PC-3 (cell line): ENCODE measurements around the gene C1orf115. TPM values are rescaled to one million over a fixed set of nuclear protein-coding genes. Genes with fewer than 3 reads are reported as not detected.

Experiments used
- ATAC-seq: fragments of 200-7000 bp; cut with Tn5 transposase; 2 replicates; pipeline ENCODE4 v1.9.1; 2020; ENCODE audit warnings: mild to moderate bottlenecking, moderate library complexity
- BruUV-seq: library from RNA; stranded (reverse); fragments of 400-500 nt; replicated peaks from 2 replicates; lab custom pipeline; 2021; lab: Mats Ljungman, UMichigan
- CTCF ChIA-PET: fragments of 300-600 bp; sonication (Branson Sonifier 250); formaldehyde crosslinking; loops from one replicate; lab custom pipeline; 2022; ENCODE audit warnings: antibody characterized with exemption; lab: Charles Lee
- POLR2A ChIA-PET: fragments of 300-600 bp; sonication (Branson Sonifier 250); formaldehyde crosslinking; loops from one replicate; lab custom pipeline; 2022; ENCODE audit warnings: antibody characterized with exemption; ENCODE audit not compliant: unreplicated experiment; lab: Charles Lee
- DNase-seq: peaks from one replicate; pipeline ENCODE4 v3.0.0-alpha.2; 2015
- H2AFZ ChIP-seq: fragments of 300-600 bp; sonication (generic); 2 replicates; pipeline ENCODE4 v1.6.0; 2016; ENCODE audit warnings: antibody characterized with exemption, low read length
- H3F3A ChIP-seq: fragments of 300-600 bp; sonication (generic); one replicate; pipeline ENCODE4 v1.6.0; 2017; ENCODE audit warnings: antibody characterized with exemption, low read length, control low read depth, mild to moderate bottlenecking; ENCODE audit not compliant: unreplicated experiment
- H3K27ac ChIP-seq: fragments of 300-600 bp; sonication (generic); 2 replicates; pipeline ENCODE4 v1.5.1; 2016; ENCODE audit warnings: mild to moderate bottlenecking, low read length
- H3K27me3 ChIP-seq: fragments of 300-600 bp; sonication (generic); 2 replicates; pipeline ENCODE4 v1.6.1; 2016; ENCODE audit warnings: low read length, mixed read lengths
- H3K36me3 ChIP-seq: fragments of 300-600 bp; sonication (generic); 2 replicates; pipeline ENCODE4 v1.6.1; 2016; ENCODE audit warnings: low read depth, mixed run types, low read length, mixed read lengths
- H3K4me1 ChIP-seq: fragments of 300-600 bp; sonication (generic); 2 replicates; pipeline ENCODE4 v1.5.1; 2016; ENCODE audit warnings: low read length; ENCODE audit not compliant: insufficient read depth
- H3K4me2 ChIP-seq: fragments of 300-600 bp; sonication (generic); 2 replicates; pipeline ENCODE4 v1.6.0; 2016; ENCODE audit warnings: low read length
- H3K4me3 ChIP-seq: fragments of 300-600 bp; sonication (generic); 2 replicates; pipeline ENCODE4 v1.5.1; 2016; ENCODE audit warnings: mild to moderate bottlenecking, low read length, mixed read lengths
- H3K79me2 ChIP-seq: fragments of 300-600 bp; sonication (generic); 2 replicates; pipeline ENCODE4 v1.6.1; 2017; ENCODE audit warnings: low read length, mixed read lengths
- H3K9ac ChIP-seq: fragments of 300-600 bp; sonication (generic); 2 replicates; pipeline ENCODE4 v1.6.0; 2016; ENCODE audit warnings: mild to moderate bottlenecking, low read length
- H3K9me2 ChIP-seq: fragments of 300-600 bp; sonication (generic); replicated peaks from 2 replicates; pipeline ENCODE4 v1.6.1; 2016; ENCODE audit warnings: mixed run types, low read length, mixed read lengths
- H3K9me3 ChIP-seq: fragments of 300-600 bp; sonication (generic); 2 replicates; pipeline ENCODE4 v1.6.1; 2016; ENCODE audit warnings: low read length, mixed read lengths
- H4K20me1 ChIP-seq: fragments of 300-600 bp; sonication (generic); 2 replicates; pipeline ENCODE4 v1.6.1; 2016; ENCODE audit warnings: low read length, mixed read lengths
- CTCF ChIP-seq: fragments of 300-600 bp; sonication (generic); conservative IDR thresholded peaks from 2 replicates; pipeline ENCODE4 v1.5.1; 2017; ENCODE audit warnings: antibody characterized with exemption, low read depth, mild to moderate bottlenecking, low read length
- EZH2 ChIP-seq: fragments of 300-600 bp; sonication (generic); IDR thresholded peaks from one replicate; pipeline ENCODE4 v1.6.1; 2017; ENCODE audit warnings: antibody characterized with exemption, mild to moderate bottlenecking, low read length; ENCODE audit not compliant: unreplicated experiment
- EZH2phosphoT487 ChIP-seq: fragments of 300-600 bp; sonication (generic); IDR thresholded peaks from 2 replicates; pipeline ENCODE4 v1.6.1; 2018; ENCODE audit warnings: mild to moderate bottlenecking, antibody characterized with exemption, low read length, borderline replicate concordance
- intact Hi-C: fragments of 100-400 bp; cut with micrococcal nuclease; formaldehyde crosslinking; loops from 2 replicates; pipeline ENCODE4 v1.9.0; 2023
- total RNA-seq: library from RNA; depleted of rRNA; stranded (reverse); fragments of >200 nt; gene quantifications from 2 replicates; pipeline ENCODE4 v1.2.3, GENCODE V29; 2014

C1orf115 gene
- total RNA-seq, 1 experiment from 2014 or later, result 5.9 TPM

- BruUV-seq, result no TSS peak
- intact Hi-C loops, result no loop called here
- POLR2A ChIA-PET, result interaction anchor here (0.6 kb wide), 1 partner anchor 113 kb away, joined by 3 read pairs; no protein-coding TSS in a partner anchor
These were observed 16.2 kb upstream of the C1orf115 start for GRCh38 chr1:220673921-220674320.

GRCh38 chr1:220677251-220677650, 12.9 kb upstream of the C1orf115 start:
- Histone ChIP-seq H4K20me1 (no peaks in the 10 kb centered on the region), H3K9ac (no peak overlapping the region), H2AFZ (no peak overlapping the region), H3K27ac (no peak overlapping the region), H3K36me3 (no peaks in the 10 kb centered on the region), H3K4me2 (no peak overlapping the region), H3F3A (no peaks in the 10 kb centered on the region), H3K4me1 (peaks cover 13% of the 10 kb centered on the region), H3K9me3 (no peaks in the 10 kb centered on the region), H3K27me3 (0 out of 2 replicates have a peak, but pooled peaks cover 13% of the 10 kb centered on the region), H3K79me2 (no peaks in the 10 kb centered on the region), H3K9me2 (no peaks in the 10 kb centered on the region), H3K4me3 (no peak overlapping the region)
- ATAC-seq, result no peak
- CTCF ChIA-PET, result no interaction called here
- intact Hi-C loops, result no loop called here
- no TSS peak for BruUV-seq
- TF ChIP-seq EZH2 (no peak), EZH2phosphoT487 (no peak), CTCF (no peak)
- POLR2A ChIA-PET, result no interaction called here
- no peak for DNase-seq

More at GRCh38 chr1:220673921-220674320, 16.2 kb upstream of the C1orf115 start:
- no peaks in the 10 kb centered on the region for H3K9me3 ChIP-seq
- H3K4me1 ChIP-seq, result no peaks in the 10 kb centered on the region
- TF ChIP-seq EZH2phosphoT487 (no peak), EZH2 (no peak), CTCF (no peak)
- no peak overlapping the region for H3K4me3 ChIP-seq
- ATAC-seq (no peak), DNase-seq (no peak)
- no peaks in the 10 kb centered on the region for H4K20me1 ChIP-seq
- no peak overlapping the region for H3K27ac ChIP-seq
- H3K36me3 ChIP-seq, result no peaks in the 10 kb centered on the region
- no peak overlapping the region for H3K4me2 ChIP-seq
- no peaks in the 10 kb centered on the region for H3F3A ChIP-seq
- no peaks in the 10 kb centered on the region for H3K9me2 ChIP-seq
- no peak overlapping the region for H2AFZ ChIP-seq
- H3K79me2 ChIP-seq, result no peaks in the 10 kb centered on the region
- H3K9ac ChIP-seq, result no peak overlapping the region
- peaks cover 25% of the 10 kb centered on the region; the same call in 1 of the 2 replicates for H3K27me3 ChIP-seq
- CTCF ChIA-PET, result interaction anchor here (0.6 kb wide), 1 partner anchor 1160 kb away, joined by 7 read pairs; no protein-coding TSS in a partner anchor

- H3K4me3 ChIP-seq, result no peak overlapping the region
- H3K9me3 ChIP-seq, result no peaks in the 10 kb centered on the region
- ChIA-PET CTCF (interaction anchor here (1.2 to 1.6 kb wide), 2 partner anchors 53 to 96 kb away, joined by 4 to 9 read pairs; no protein-coding TSS in a partner anchor), POLR2A (no interaction called here)
- H3K4me2 ChIP-seq, result no peak overlapping the region
- H3K27me3 ChIP-seq, result no peaks in the 10 kb centered on the region
- H3K79me2 ChIP-seq, result no peaks in the 10 kb centered on the region
- H3K4me1 ChIP-seq, result peaks cover 13% of the 10 kb centered on the region
- no peaks in the 10 kb centered on the region for H3K9me2 ChIP-seq
- H3K9ac ChIP-seq, result no peak overlapping the region
- intact Hi-C loops, result loop anchor here (1.0 to 5.0 kb wide), 3 partner anchors 53 to 463 kb away; no protein-coding TSS in a partner anchor
- ATAC-seq, result peak; percentile 82
- H4K20me1 ChIP-seq, result no peaks in the 10 kb centered on the region
- TF ChIP-seq CTCF (peak; percentile 81), EZH2phosphoT487 (no peak), EZH2 (no peak)
- no peaks in the 10 kb centered on the region for H3F3A ChIP-seq
- H3K36me3 ChIP-seq, result no peaks in the 10 kb centered on the region
- no peak overlapping the region for H3K27ac ChIP-seq
- no peak overlapping the region for H2AFZ ChIP-seq
- BruUV-seq, result no TSS peak
- peak; percentile 73 for DNase-seq
These were observed 10.0 kb upstream of the C1orf115 start for GRCh38 chr1:220680085-220680687.
